ENCODE data around the gene C1QTNF1.

DNA sequence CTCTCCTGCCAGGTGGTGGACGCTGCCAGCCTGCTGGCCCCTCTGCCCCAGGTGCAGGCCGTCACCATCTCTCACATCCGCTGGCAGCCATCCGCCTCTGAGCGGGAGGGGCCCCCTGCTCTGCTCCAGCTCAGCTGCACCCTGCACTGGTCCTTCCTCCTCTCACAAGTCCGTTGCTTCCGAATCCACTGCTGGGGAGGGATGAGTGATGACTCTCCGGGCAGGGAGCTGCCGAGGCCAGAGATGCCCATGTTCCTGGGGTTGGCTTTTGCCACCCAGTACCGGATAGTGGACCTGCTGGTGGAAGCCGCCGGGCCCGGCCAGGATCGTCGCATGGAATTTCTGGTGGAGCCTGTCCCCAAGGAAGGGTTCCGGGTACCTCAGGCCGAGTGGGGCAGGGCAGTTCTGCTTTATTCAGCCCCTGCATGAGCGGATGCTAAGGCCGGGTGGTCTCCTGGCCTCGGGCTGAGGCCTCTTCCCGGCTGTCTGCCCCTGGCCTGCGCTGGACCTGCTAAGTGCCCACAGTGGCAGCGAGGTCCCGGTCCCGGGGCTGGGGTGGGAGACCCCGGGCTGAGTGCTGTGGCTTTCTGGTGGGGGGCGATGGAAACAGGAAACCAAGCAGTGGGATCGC, 62.1 kb downstream of the C1QTNF1 start:
- TF ChIP-seq BACH2 (CRISPR knock-in tag; IDR thresholded peaks at IDR 0.05; ENCODE audit: borderline replicate concordance) = no peak
- TF ChIP-seq, protein P1, sequence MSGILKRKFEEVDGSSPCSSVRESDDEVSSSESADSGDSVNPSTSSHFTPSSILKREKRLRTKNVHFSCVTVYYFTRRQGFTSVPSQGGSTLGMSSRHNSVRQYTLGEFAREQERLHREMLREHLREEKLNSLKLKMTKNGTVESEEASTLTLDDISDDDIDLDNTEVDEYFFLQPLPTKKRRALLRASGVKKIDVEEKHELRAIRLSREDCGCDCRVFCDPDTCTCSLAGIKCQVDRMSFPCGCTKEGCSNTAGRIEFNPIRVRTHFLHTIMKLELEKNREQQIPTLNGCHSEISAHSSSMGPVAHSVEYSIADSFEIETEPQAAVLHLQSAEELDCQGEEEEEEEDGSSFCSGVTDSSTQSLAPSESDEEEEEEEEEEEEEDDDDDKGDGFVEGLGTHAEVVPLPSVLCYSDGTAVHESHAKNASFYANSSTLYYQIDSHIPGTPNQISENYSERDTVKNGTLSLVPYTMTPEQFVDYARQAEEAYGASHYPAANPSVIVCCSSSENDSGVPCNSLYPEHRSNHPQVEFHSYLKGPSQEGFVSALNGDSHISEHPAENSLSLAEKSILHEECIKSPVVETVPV (CRISPR knock-in tag; IDR thresholded peaks at IDR 0.05) = no peak
- TF ChIP-seq GLIS3 (CRISPR knock-in tag; IDR thresholded peaks at IDR 0.05) = no peak
- no peak for TF ChIP-seq ZNF70 (CRISPR knock-in tag; IDR thresholded peaks at IDR 0.05)

Measured in SK-N-SH treated with all-trans-retinoic acid at 6 μM for 48 hours (cell line).